NCI-H1092 (cell line): ENCODE measurements around the gene SLC13A5.
"Not testable (repeated sequence)": the region's sequence is repeated elsewhere in the genome, so short reads cannot be mapped to it uniquely, and the experiment has no call there.

ENCODE experiments used
- DNase-seq: peaks from one replicate; lab custom pipeline; 2025; lab: John Stamatoyannopoulos, UW

Gene SLC13A5

GRCh38 chr17:6660805-6661463 is 52.2 kb downstream of the SLC13A5 start:
- DNase-seq = no peak

DNA sequence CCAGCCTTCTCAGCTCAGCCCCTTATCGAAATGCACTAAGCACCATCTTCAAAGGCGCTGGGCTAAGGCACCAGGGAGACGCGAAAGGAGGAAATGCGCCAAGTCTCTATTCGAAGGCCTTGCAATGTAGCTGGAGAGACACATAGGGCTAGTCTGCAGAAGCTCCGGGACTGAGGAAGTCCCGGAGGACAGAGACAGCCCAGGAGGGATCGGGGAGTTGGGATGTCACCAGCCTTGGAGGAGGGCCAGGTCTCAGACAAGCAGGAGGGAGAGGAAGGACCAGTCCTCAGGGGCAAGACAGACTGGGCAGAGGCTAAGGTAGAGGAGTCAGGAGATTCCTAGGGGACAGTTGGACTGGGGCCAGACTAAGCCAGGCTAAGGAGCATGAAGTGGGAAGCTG is 53.1 kb downstream of the SLC13A5 start:
- no peak for DNase-seq

- DNase-seq = not testable (repeated sequence)
Measured at GRCh38 chr17:6658411-6658810, 54.8 kb downstream of the SLC13A5 start.

GRCh38 chr17:6657633-6658287 is 55.4 kb downstream of the SLC13A5 start:
- DNase-seq = no peak

DNA sequence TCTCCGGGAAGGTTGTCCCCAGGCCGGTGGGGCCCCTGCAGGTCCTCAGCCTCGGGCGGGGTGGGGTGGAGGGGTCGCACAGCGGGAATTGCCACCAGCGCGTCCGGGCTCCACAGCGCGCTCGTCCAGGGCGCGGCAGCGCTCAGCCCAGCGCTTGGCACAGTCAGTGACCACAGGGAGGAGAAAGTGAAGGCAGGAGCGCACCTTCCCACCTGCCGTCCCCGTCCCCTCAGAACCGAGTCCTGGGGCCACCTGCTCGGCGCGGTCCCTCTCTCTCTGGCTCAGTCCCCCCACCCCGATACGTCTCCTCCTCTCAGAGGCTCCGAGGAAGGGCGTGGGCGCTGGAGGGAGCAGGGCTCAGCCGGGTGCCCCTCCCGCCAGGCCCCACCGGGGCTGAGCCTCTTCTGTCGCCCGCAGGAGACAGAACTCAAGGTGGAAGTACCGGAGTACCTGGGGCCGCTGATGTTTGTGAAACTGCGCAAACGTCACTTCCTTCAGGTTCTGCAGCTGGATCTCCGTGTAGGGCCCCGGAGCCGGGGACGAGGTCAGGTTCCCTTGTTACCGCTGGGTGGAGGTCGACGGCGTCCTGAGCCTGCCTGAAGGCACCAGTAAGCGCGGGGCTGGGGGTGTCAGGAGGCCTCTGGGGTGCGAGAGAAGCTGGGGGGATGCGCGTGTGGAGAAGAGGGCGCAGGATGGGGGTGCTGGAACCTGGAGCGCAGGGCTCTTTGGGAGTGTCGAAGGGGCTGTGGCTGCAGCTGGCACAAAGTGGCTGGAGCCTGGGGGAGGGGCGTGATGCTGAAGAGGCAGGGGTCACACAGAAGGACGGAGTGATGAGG is 56.2 kb downstream of the SLC13A5 start:
- DNase-seq = not testable (repeated sequence)

GRCh38 chr17:6655732-6656361 is 57.3 kb downstream of the SLC13A5 start:
- not testable (repeated sequence) for DNase-seq

DNA sequence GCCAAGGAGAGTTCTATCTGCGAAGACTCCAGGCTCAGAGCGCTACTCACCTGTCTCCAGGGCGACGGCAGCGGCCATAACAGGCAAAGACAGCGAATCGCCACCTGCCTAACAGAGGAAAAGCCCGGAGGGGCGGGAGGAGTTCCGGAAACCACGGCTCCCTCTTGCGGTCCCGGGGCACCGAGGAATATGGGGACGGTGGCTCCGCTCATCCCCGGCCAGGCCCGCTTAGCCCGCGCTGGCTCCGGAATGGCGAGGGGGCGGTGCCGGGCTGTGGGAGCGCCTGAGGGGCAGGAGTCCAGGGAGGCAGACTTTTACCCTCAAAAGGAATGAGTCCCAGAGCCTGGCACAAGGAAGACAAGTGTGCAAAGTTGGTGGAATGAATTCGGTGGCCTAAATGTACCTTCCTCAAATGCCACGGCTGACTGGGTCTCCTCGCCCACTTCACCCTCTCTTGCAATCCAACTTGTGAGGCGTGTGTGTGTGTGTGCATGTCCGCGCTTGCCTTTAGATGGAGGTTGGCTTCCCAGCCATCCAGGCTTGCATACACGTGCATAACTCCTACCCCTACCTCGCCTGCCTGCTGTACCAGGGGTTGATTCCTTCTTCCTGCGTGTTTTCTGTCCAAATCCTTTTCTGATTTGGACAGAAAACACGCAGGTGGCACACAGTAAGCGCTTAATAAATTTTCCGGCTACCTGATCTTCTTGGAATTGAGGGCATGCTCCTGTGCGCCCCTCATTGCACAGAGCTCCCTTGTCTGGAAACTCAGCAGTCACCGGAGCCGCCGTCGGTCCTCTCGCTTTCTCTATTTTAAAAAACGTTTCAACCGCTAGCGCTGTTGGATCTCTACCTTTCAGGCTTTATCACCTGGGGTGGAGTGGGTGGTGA is 58.1 kb downstream of the SLC13A5 start:
- peak; percentile 16 for DNase-seq

DNA sequence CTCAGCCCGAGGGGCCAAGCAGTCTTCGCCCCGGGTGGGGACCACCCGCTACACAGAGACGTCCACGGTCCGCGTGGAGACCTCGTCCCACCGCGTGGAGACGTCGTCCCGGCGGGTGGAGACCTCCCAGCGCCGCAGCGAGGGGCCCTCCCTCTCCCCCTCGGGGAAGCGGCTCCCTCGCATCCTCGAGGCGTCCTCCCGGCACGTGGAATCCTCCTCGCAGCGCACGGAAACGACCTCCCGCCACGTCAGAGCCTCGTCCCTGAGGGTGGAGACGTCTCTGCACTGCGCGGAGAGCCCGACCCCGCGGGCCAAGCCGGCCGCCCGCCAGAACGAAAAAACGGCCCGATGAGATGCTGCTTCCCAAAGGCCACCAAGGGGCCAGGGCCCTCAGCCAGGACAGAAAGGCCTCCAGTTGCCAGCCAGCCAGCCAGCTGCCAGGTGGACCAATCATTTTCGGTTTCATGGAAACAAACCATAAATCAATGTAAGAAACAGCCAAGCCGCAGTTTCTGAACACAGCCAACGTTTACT is 61.2 kb downstream of the SLC13A5 start:
- DNase-seq = no peak

GRCh38 chr17:6651354-6651918 is 61.7 kb downstream of the SLC13A5 start, which contains the start of the genes C17orf100 and MED31:
Gene C17orf100 (plus strand): TSS chr17:6651762. CDS start chr17:6651914, 152 bp downstream.
Gene MED31 (minus strand): TSS chr17:6651605. CDS start chr17:6651528, 77 bp downstream.
- DNase-seq = peak; percentile 80

GRCh38 chr17:6648181-6648580 is 65.0 kb downstream of the SLC13A5 start:
- DNase-seq = no peak

DNA sequence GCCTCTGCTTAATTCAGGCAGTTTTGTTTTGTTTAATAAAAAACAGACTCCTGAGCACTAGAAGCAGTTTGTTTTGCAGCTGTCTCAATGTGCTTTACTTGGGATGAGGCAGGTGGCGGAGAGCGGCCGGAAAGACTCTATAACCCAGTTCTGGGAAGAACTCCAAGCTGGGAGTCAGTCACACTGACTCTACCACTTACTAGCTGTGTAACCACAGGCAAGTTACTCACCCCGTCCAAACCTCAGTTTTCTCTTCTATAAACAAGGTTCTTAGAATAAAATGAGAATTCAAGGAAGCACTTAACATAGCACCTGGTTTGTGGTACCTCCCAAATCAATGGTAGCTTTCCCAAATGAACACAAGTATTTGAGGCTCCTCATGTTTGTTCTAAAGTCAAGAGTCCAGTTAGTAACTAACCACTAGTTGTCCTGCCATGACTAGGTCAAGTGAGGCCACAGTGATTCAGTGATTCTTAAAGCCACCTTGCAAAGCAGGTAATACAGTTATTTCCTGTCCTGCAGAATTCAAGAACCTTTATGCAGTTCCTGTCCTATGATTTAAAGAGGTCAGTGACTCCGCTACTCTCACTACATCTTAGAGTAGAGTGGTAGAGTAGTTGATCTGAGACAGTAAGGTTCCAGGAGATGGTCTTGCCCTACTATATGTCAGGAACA is 69.6 kb downstream of the SLC13A5 start:
- DNase-seq = no peak

DNA sequence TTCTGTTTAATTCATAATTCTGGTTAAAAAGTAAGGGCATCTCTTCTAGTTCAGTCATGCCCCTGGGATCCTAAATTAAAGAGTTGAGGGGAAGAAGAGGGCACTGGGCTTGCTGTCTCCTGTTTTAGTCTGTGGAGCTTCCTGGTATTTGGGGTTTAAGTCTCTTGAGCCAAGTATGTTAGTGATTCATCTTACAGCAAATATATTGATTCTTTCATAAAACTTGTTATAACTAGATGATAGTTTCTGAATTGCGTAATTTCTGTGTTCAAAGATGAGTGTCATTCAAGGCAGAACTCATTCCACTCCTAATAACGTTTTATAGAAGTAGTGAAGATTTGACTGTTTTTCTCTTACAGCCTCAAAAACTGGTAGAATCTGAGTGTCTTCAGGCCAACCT is 70.6 kb downstream of the SLC13A5 start:
- no peak for DNase-seq

GRCh38 chr17:6641247-6641863 is 71.8 kb downstream of the SLC13A5 start:
- no peak for DNase-seq

GRCh38 chr17:6640536-6641246 is 72.5 kb downstream of the SLC13A5 start, which contains the start of the genes KIAA0753 and TXNDC17:
Gene KIAA0753 (minus strand): TSS chr17:6640711. CDS start chr17:6635103, 5,608 bp downstream.
Gene TXNDC17 (plus strand): TSS chr17:6641060. CDS start chr17:6641083, 23 bp downstream.
- peak; percentile 65 for DNase-seq

GRCh38 chr17:6639586-6640535 is 73.3 kb downstream of the SLC13A5 start:
- DNase-seq = no peak

DNA sequence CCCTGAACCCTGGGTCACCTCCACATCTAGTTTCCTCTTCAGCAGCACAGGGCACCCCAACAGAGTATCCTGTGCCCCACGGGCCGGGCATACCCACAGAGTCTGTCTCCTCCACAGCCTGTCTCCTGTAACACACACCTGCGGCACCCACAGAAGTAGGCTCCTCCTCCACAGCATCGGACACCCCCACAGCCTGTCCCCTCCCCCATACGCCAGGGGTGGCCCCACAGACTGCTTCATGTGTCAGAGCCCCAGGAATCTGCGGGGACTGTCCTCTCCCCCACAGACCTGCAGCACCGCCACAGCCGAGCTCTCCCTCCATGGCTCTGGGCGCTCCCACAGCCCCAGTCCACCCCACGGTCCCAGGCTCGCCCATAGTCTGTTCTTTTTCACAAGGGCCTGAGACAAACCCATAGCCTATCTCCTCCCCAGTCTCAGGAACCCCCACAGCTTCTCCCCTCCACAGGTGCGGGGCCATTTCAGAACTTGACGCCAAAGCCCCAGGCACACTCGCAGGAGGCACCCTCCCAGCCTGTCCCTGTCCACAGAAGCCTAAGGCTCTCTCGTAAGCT is 74.1 kb downstream of the SLC13A5 start:
- no peak for DNase-seq
